ENCODE measurements around the gene RETREG2.

- peak; percentile 80 for TF ChIP-seq CTCF (IDR thresholded peaks at IDR 0.05)
- TF ChIP-seq, protein P1, sequence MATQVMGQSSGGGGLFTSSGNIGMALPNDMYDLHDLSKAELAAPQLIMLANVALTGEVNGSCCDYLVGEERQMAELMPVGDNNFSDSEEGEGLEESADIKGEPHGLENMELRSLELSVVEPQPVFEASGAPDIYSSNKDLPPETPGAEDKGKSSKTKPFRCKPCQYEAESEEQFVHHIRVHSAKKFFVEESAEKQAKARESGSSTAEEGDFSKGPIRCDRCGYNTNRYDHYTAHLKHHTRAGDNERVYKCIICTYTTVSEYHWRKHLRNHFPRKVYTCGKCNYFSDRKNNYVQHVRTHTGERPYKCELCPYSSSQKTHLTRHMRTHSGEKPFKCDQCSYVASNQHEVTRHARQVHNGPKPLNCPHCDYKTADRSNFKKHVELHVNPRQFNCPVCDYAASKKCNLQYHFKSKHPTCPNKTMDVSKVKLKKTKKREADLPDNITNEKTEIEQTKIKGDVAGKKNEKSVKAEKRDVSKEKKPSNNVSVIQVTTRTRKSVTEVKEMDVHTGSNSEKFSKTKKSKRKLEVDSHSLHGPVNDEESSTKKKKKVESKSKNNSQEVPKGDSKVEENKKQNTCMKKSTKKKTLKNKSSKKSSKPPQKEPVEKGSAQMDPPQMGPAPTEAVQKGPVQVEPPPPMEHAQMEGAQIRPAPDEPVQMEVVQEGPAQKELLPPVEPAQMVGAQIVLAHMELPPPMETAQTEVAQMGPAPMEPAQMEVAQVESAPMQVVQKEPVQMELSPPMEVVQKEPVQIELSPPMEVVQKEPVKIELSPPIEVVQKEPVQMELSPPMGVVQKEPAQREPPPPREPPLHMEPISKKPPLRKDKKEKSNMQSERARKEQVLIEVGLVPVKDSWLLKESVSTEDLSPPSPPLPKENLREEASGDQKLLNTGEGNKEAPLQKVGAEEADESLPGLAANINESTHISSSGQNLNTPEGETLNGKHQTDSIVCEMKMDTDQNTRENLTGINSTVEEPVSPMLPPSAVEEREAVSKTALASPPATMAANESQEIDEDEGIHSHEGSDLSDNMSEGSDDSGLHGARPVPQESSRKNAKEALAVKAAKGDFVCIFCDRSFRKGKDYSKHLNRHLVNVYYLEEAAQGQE (IDR thresholded peaks at IDR 0.05): no peak
- TF ChIP-seq JUN (IDR thresholded peaks at IDR 0.05): no peak
- no peak for TF ChIP-seq POLR2A (IDR thresholded peaks at IDR 0.05; ENCODE audit: low read length)
- peak; percentile 84 to 90 for TF ChIP-seq RAD21 (conservative IDR thresholded peaks at IDR 0.05 in 1 of 2, IDR thresholded peaks at IDR 0.05 in 1 of 2)
- no peak for TF ChIP-seq HOXB5 (CRISPR knock-in tag; IDR thresholded peaks at IDR 0.05)
- no peak for TF ChIP-seq SREBF2 (IDR thresholded peaks at IDR 0.05)
- TF ChIP-seq JUNB (IDR thresholded peaks at IDR 0.05): no peak
- TF ChIP-seq EP300 (IDR thresholded peaks at IDR 0.05): no peak
These were observed 22.9 kb upstream of the RETREG2 start for GRCh38 chr2:219155054-219155644.

Measured in A549 (cell line).